Karpas-422 (cell line): ENCODE results near the gene NAA15. TPM values are rescaled to one million over a fixed set of nuclear protein-coding genes. Genes with fewer than 3 reads are reported as not detected.

Experiments
- DNase-seq: peaks from one replicate; pipeline ENCODE4 v3.0.0-alpha.2; 2015
- H2AFZ ChIP-seq: fragments of 200-600 bp; sonication (generic); 2 replicates; pipeline ENCODE4 v1.6.1; 2014; ENCODE audit warnings: antibody characterized with exemption, low read length, mixed read lengths
- H3K27ac ChIP-seq: fragments of 200-600 bp; sonication (generic); 2 replicates; pipeline ENCODE4 v1.5.1; 2014; ENCODE audit warnings: mild to moderate bottlenecking, low read length, moderate library complexity
- H3K27me3 ChIP-seq: fragments of 200-600 bp; sonication (generic); 2 replicates; pipeline ENCODE4 v1.6.1; 2014; ENCODE audit warnings: low read length, mixed read lengths
- H3K36me3 ChIP-seq: fragments of 200-600 bp; sonication (generic); 2 replicates; pipeline ENCODE4 v1.6.1; 2014; ENCODE audit warnings: low read length, mixed read lengths; ENCODE audit not compliant: insufficient read depth
- H3K4me1 ChIP-seq: fragments of 200-600 bp; sonication (generic); 2 replicates; pipeline ENCODE4 v1.6.1; 2014; ENCODE audit warnings: mild to moderate bottlenecking, low read length, mixed read lengths
- H3K4me2 ChIP-seq: fragments of 200-600 bp; sonication (generic); 2 replicates; pipeline ENCODE4 v1.6.1; 2014; ENCODE audit warnings: low read length, low read depth, mild to moderate bottlenecking; ENCODE audit not compliant: poor library complexity, severe bottlenecking
- H3K4me3 ChIP-seq: fragments of 200-600 bp; sonication (generic); 2 replicates; pipeline ENCODE4 v1.5.1; 2014; ENCODE audit warnings: mild to moderate bottlenecking, antibody characterized with exemption, low read length, mixed read lengths
- H3K79me2 ChIP-seq: fragments of 200-600 bp; sonication (generic); 2 replicates; pipeline ENCODE4 v1.6.1; 2014; ENCODE audit warnings: mild to moderate bottlenecking, low read length, mixed read lengths
- H3K9ac ChIP-seq: fragments of 200-600 bp; sonication (generic); 2 replicates; pipeline ENCODE4 v1.6.0; 2014; ENCODE audit warnings: low read length
- H3K9me2 ChIP-seq: fragments of 200-600 bp; sonication (generic), shearing (Covaris generic); replicated peaks from 2 replicates; pipeline ENCODE4 v1.6.0; 2014; ENCODE audit warnings: mild to moderate bottlenecking, low read length, moderate library complexity; ENCODE audit not compliant: insufficient read depth
- H3K9me3 ChIP-seq: fragments of 300-700, 200-600 bp; sonication (generic); 2 replicates; pipeline ENCODE4 v1.6.1; 2014; ENCODE audit warnings: low read length, mixed read lengths
- H4K20me1 ChIP-seq: fragments of 200-600 bp; sonication (generic); 2 replicates; pipeline ENCODE4 v1.6.1; 2014; ENCODE audit warnings: mild to moderate bottlenecking, antibody characterized with exemption, low read length, low read depth; ENCODE audit not compliant: insufficient read depth
- total RNA-seq: library from RNA; depleted of rRNA; stranded (reverse); fragments of >200 nt; shearing (Covaris generic); gene quantifications from 2 replicates; pipeline ENCODE4 v1.2.3, GENCODE V29; 2014; ENCODE audit warnings: low replicate concordance

Gene NAA15
- total RNA-seq, 1 experiment from 2014 or later: 44.3 TPM

GRCh38 chr4:139330283-139330682 lies 29.0 kb downstream of the NAA15 start:
- peaks cover 100% of the 10 kb centered on the region for H3K79me2 ChIP-seq
- H3K36me3 ChIP-seq: peaks cover 18% of the 10 kb centered on the region; the same call in 1 of the 2 replicates
- DNase-seq: no peak
- no peak overlapping the region for H3K9ac ChIP-seq
- H3K4me1 ChIP-seq: peaks cover 19% of the 10 kb centered on the region
- H3K4me2 ChIP-seq: peak overlapping the region; percentile 11
- no peaks in the 10 kb centered on the region for H3K9me2 ChIP-seq
- no peaks in the 10 kb centered on the region for H3K27me3 ChIP-seq
- peak overlapping the region; percentile 32 for H3K27ac ChIP-seq
- H3K9me3 ChIP-seq: no peaks in the 10 kb centered on the region
- no peak overlapping the region for H3K4me3 ChIP-seq
- H2AFZ ChIP-seq: no peak overlapping the region
- peaks cover 10% of the 10 kb centered on the region; the same call in 1 of the 2 replicates for H4K20me1 ChIP-seq

DNA sequence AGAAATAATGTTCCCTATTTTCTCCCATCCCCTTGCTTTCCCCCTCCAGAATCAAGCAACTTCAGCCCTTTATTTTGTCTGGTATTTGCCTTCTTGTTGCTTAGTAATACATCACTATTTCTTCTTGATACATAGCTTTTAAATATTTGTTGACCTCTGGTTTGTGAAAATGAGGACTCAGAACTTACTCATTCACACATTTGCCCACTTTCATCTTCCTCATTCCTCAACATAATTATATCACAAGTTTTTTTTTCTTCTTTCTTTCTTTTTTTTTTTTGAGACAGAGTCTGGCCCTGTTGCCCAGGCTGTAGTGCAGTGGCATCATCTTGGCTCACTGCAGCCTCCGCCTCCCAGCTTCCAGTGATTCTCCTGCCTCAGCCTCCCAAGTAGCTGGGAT lies 29.9 kb downstream of the NAA15 start:
- Histone ChIP-seq H3K36me3 (peaks cover 13% of the 10 kb centered on the region; the same call in 1 of the 2 replicates), H3K4me3 (no peak overlapping the region), H3K4me2 (no peak overlapping the region), H3K9me3 (no peaks in the 10 kb centered on the region), H3K27ac (no peak overlapping the region), H3K9me2 (no peaks in the 10 kb centered on the region), H3K79me2 (peaks cover 99% of the 10 kb centered on the region), H4K20me1 (peaks cover 10% of the 10 kb centered on the region; the same call in 1 of the 2 replicates), H2AFZ (no peak overlapping the region), H3K4me1 (peaks cover 19% of the 10 kb centered on the region), H3K9ac (no peak overlapping the region), H3K27me3 (no peaks in the 10 kb centered on the region)
- no peak for DNase-seq

- Histone ChIP-seq H3K4me1 (peaks cover 19% of the 10 kb centered on the region), H4K20me1 (peaks cover 10% of the 10 kb centered on the region; the same call in 1 of the 2 replicates), H3K4me2 (no peak overlapping the region), H3K79me2 (peaks cover 98% of the 10 kb centered on the region), H3K9ac (no peak overlapping the region), H3K36me3 (peaks cover 19% of the 10 kb centered on the region; the same call in 1 of the 2 replicates), H2AFZ (no peak overlapping the region), H3K9me2 (no peaks in the 10 kb centered on the region), H3K4me3 (no peak overlapping the region), H3K27me3 (no peaks in the 10 kb centered on the region), H3K9me3 (no peaks in the 10 kb centered on the region), H3K27ac (no peak overlapping the region)
- no peak for DNase-seq
These were observed 31.7 kb downstream of the NAA15 start for GRCh38 chr4:139333046-139333445.

GRCh38 chr4:139337612-139338011 lies 36.3 kb downstream of the NAA15 start:
- H3K27ac ChIP-seq: no peak overlapping the region
- DNase-seq: no peak
- no peaks in the 10 kb centered on the region for H3K27me3 ChIP-seq
- peaks cover 4% of the 10 kb centered on the region; the same call in 1 of the 2 replicates for H3K4me1 ChIP-seq
- no peak overlapping the region for H3K4me3 ChIP-seq
- H3K9me2 ChIP-seq: no peaks in the 10 kb centered on the region
- H3K36me3 ChIP-seq: peaks cover 35% of the 10 kb centered on the region; the same call in 1 of the 2 replicates
- no peaks in the 10 kb centered on the region for H4K20me1 ChIP-seq
- no peak overlapping the region for H3K9ac ChIP-seq
- H2AFZ ChIP-seq: no peak overlapping the region
- no peak overlapping the region for H3K4me2 ChIP-seq
- no peaks in the 10 kb centered on the region for H3K9me3 ChIP-seq
- peaks cover 92% of the 10 kb centered on the region for H3K79me2 ChIP-seq

DNA sequence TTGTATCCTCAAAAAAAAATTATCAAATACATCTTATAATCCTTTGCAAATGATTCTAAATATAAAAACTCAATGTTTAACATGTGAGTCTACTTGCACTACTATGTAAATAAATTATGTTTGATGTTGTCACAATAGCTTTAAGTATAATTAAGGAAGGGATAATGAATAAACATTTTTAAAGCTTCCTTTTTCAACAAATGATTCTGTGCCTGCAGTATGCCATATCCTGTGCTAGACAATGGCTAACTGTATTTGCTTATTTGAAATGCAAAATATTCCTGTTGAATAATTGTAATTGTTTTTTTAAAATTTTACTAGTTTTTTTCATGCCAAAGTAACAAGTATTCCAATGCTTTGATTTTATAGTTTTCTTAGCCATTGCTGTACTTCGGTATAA lies 60.0 kb downstream of the NAA15 start:
- no peak overlapping the region for H2AFZ ChIP-seq
- H4K20me1 ChIP-seq: no peaks in the 10 kb centered on the region
- H3K79me2 ChIP-seq: peaks cover 74% of the 10 kb centered on the region
- H3K4me1 ChIP-seq: no peaks in the 10 kb centered on the region
- H3K4me2 ChIP-seq: no peak overlapping the region
- no peaks in the 10 kb centered on the region for H3K9me2 ChIP-seq
- H3K36me3 ChIP-seq: peaks cover 75% of the 10 kb centered on the region
- no peaks in the 10 kb centered on the region for H3K27me3 ChIP-seq
- no peak overlapping the region for H3K27ac ChIP-seq
- no peaks in the 10 kb centered on the region for H3K9me3 ChIP-seq
- DNase-seq: no peak
- no peak overlapping the region for H3K9ac ChIP-seq
- H3K4me3 ChIP-seq: no peak overlapping the region

DNA sequence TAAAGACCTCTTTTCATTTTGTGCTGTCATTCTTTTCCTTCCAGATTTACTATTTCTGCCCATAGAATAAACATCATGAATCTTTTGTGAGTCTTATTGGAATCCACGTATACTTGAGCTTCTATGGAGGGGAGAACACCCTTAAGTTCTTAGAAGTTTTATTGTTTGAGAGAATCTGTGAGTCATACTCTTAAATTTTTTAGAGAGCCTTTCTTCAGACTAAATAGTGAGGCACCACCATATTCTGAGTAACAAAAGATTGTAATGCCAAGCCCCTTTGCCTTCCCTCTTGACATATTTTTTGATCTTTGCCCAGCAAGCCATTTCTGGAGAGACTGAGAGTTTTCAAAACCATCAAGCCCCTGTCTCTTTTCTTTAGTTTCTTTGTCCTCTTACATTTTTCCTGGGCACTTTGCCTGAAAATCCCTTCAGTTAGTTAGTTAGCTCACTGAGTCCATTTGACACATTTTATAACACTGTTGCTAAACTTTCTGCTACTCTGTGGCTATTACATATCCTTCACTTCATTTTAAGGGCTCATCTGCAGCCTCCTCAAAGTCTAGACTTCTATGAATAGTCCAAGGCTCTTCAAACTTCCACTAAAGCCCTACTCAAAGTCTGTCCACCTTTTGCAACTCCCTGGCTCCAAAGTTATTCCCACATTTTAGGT lies 66.3 kb downstream of the NAA15 start:
- no peak overlapping the region for H2AFZ ChIP-seq
- H3K9ac ChIP-seq: no peak overlapping the region
- peaks cover 68% of the 10 kb centered on the region for H3K36me3 ChIP-seq
- no peak overlapping the region for H3K4me2 ChIP-seq
- H3K79me2 ChIP-seq: peaks cover 82% of the 10 kb centered on the region
- H3K9me2 ChIP-seq: no peaks in the 10 kb centered on the region
- H3K4me3 ChIP-seq: no peak overlapping the region
- H3K4me1 ChIP-seq: no peaks in the 10 kb centered on the region
- H4K20me1 ChIP-seq: 0 out of 2 replicates have a peak, but pooled peaks cover 4% of the 10 kb centered on the region
- no peak for DNase-seq
- no peak overlapping the region for H3K27ac ChIP-seq
- no peaks in the 10 kb centered on the region for H3K27me3 ChIP-seq
- no peaks in the 10 kb centered on the region for H3K9me3 ChIP-seq

DNA sequence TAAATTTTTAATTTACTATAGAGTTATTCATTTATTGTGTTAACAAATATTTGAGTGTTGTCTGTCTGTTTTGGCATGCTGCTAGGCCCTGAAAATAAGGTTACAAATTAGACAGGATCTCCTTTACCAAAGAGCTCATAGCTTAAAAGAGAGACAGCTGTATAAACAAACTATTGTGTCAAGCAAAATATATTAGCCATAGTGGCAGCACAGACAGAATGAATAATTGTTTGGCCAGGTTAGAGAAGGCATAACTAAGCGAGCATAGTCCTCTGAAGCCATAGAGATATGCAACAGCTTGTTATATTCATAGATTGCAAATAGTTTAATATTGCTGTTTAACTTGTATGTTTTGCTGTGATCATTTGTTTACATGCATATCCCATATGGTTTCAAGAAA lies 67.7 kb downstream of the NAA15 start:
- H3K27ac ChIP-seq: no peak overlapping the region
- H3K9me3 ChIP-seq: no peaks in the 10 kb centered on the region
- H3K4me2 ChIP-seq: no peak overlapping the region
- no peak overlapping the region for H3K4me3 ChIP-seq
- 0 out of 2 replicates have a peak, but pooled peaks cover 4% of the 10 kb centered on the region for H4K20me1 ChIP-seq
- peaks cover 57% of the 10 kb centered on the region; the same call in 1 of the 2 replicates for H3K36me3 ChIP-seq
- H3K79me2 ChIP-seq: peaks cover 77% of the 10 kb centered on the region
- H3K4me1 ChIP-seq: no peaks in the 10 kb centered on the region
- H3K9me2 ChIP-seq: no peaks in the 10 kb centered on the region
- no peak overlapping the region for H2AFZ ChIP-seq
- H3K9ac ChIP-seq: no peak overlapping the region
- no peak for DNase-seq
- no peaks in the 10 kb centered on the region for H3K27me3 ChIP-seq

- H3K9me3 ChIP-seq: no peaks in the 10 kb centered on the region
- no peaks in the 10 kb centered on the region for H3K9me2 ChIP-seq
- no peak overlapping the region for H3K4me3 ChIP-seq
- H3K27me3 ChIP-seq: no peaks in the 10 kb centered on the region
- H4K20me1 ChIP-seq: no peaks in the 10 kb centered on the region
- no peak overlapping the region for H3K27ac ChIP-seq
- H3K36me3 ChIP-seq: peaks cover 60% of the 10 kb centered on the region; the same call in 1 of the 2 replicates
- no peak for DNase-seq
- H3K4me1 ChIP-seq: no peaks in the 10 kb centered on the region
- H3K4me2 ChIP-seq: no peak overlapping the region
- H3K9ac ChIP-seq: no peak overlapping the region
- H3K79me2 ChIP-seq: peaks cover 65% of the 10 kb centered on the region
- no peak overlapping the region for H2AFZ ChIP-seq
These were observed 72.9 kb downstream of the NAA15 start for GRCh38 chr4:139374251-139374650.
